Calu3 (cell line): ENCODE measurements around the gene KLK12. TPM values are rescaled to one million over a fixed set of nuclear protein-coding genes. Genes with fewer than 3 reads are reported as not detected.

ENCODE experiments used
- BruUV-seq: library from RNA; stranded (reverse); fragments of 400-500 nt; replicated peaks from 2 replicates; lab custom pipeline; 2021; lab: Mats Ljungman, UMichigan
- CTCF ChIA-PET: fragments of 300-600 bp; sonication (Branson Sonifier 250); formaldehyde crosslinking; loops from one replicate; lab custom pipeline; 2022; ENCODE audit warnings: antibody characterized with exemption; lab: Charles Lee
- DNase-seq: peaks from one replicate; pipeline ENCODE4 v3.0.0; 2022
- H3K27ac Mint-ChIP-seq: one replicate; pipeline ENCODE4 v1.8.0; 2022; ENCODE audit warnings: mixed read lengths; ENCODE audit not compliant: unreplicated experiment
- H3K27me3 Mint-ChIP-seq: one replicate; pipeline ENCODE4 v1.8.0; 2022; ENCODE audit warnings: mixed read lengths; ENCODE audit not compliant: unreplicated experiment
- H3K36me3 Mint-ChIP-seq: one replicate; pipeline ENCODE4 v1.8.0; 2022; ENCODE audit warnings: mild to moderate bottlenecking, moderate library complexity, mixed read lengths; ENCODE audit not compliant: insufficient read depth, unreplicated experiment
- H3K4me1 Mint-ChIP-seq: one replicate; pipeline ENCODE4 v1.8.0; 2022; ENCODE audit warnings: mild to moderate bottlenecking, low read depth, mixed read lengths; ENCODE audit not compliant: unreplicated experiment
- H3K4me3 Mint-ChIP-seq: one replicate; pipeline ENCODE4 v1.8.0; 2022; ENCODE audit warnings: mild to moderate bottlenecking, low read depth, moderate library complexity, mixed read lengths; ENCODE audit not compliant: unreplicated experiment
- H3K9me3 Mint-ChIP-seq: one replicate; pipeline ENCODE4 v1.8.0; 2022; ENCODE audit warnings: low read depth, mixed read lengths; ENCODE audit not compliant: unreplicated experiment
- intact Hi-C: fragments of 100-400 bp; cut with micrococcal nuclease; formaldehyde crosslinking; loops from one replicate; pipeline ENCODE4 v1.10.0; 2022; ENCODE audit not compliant: unreplicated experiment
- total RNA-seq: library from RNA; stranded (reverse); gene quantifications from 2 replicates; pipeline ENCODE4 v1.2.3, GENCODE V29; 2022
- TF ChIP-seq, protein P1 (sequence below): fragments of 200-600 bp; IDR thresholded peaks from one replicate; pipeline ENCODE4 v1.8.0; 2022; ENCODE audit warnings: antibody characterized with exemption; ENCODE audit not compliant: unreplicated experiment

Gene KLK12
- total RNA-seq, 1 experiment from 2014 or later = not detected

DNA sequence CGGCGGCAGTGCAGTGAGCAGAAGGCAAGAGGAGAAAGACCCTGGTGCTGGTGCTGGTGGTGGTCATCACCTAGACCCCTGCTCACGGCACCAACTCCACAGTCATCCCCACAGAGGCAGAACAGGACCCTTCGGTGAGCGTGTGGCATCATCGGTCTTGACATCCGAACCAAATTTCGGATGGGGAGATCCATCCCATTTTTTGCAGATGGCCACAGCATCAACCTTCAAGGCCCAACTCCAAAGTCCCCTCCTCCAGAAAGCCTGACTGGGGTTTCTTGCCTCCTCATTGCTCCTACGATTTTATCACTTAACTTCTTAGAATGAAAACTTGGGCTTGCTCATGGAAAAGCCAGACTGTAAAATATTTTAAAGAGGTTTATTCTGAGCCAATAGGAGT, 8.7 kb upstream of the KLK12 start:
- no peak for DNase-seq
- Mint-ChIP-seq H3K27ac (no peak overlapping the region), H3K27me3 (peaks cover 16% of the 10 kb centered on the region), H3K36me3 (no peaks in the 10 kb centered on the region), H3K4me3 (no peak overlapping the region), H3K4me1 (no peaks in the 10 kb centered on the region), H3K9me3 (no peaks in the 10 kb centered on the region)
- CTCF ChIA-PET = no interaction called here
- intact Hi-C loops = no loop called here
- BruUV-seq = no TSS peak
- TF ChIP-seq, protein P1, sequence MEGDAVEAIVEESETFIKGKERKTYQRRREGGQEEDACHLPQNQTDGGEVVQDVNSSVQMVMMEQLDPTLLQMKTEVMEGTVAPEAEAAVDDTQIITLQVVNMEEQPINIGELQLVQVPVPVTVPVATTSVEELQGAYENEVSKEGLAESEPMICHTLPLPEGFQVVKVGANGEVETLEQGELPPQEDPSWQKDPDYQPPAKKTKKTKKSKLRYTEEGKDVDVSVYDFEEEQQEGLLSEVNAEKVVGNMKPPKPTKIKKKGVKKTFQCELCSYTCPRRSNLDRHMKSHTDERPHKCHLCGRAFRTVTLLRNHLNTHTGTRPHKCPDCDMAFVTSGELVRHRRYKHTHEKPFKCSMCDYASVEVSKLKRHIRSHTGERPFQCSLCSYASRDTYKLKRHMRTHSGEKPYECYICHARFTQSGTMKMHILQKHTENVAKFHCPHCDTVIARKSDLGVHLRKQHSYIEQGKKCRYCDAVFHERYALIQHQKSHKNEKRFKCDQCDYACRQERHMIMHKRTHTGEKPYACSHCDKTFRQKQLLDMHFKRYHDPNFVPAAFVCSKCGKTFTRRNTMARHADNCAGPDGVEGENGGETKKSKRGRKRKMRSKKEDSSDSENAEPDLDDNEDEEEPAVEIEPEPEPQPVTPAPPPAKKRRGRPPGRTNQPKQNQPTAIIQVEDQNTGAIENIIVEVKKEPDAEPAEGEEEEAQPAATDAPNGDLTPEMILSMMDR = no peak

DNA sequence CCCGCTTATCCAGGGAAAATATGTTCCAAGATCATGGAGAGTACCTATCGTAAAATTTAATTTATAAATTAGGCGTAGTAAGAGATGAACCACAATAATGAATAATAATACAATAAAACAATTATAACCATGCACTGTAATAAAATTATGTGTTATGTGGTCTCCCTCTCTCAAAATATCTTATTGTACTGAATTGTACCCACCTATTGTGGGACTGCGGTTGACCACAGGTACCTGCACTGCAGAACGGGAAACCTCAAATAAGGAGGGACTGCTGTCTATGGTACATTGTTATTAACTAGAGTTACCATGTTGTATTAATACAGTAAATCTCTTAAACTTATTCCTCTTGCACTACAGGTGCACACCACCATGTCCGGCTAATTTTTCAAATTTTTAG, 5.3 kb upstream of the KLK12 start:
- CTCF ChIA-PET = interaction anchor here (0.5 to 0.6 kb wide), 2 partner anchors 187 to 1566 kb away, joined by 3 to 10 read pairs; no protein-coding TSS in a partner anchor
- no peaks in the 10 kb centered on the region for H3K36me3 Mint-ChIP-seq
- BruUV-seq = no TSS peak

DNA sequence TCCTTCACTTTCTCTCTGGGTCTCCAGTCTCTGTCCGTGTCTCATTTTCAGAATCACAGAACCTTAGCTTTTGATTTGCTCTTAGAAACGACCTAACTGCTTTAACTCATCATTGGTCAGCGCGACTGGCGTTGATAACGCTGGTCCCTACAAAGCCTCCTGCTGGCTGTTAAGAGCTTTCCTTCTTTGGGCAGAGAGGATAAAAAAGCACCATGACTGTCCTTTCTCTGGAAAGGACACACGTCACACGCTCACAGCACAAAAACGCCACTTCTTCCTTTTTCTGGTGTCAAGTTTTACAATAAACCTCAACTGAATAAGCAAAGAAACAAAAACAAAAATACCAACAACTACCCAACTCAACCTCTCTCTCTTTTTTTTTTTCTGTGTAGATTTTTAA, 1.7 kb upstream of the KLK12 start:
- H3K36me3 Mint-ChIP-seq = no peaks in the 10 kb centered on the region
- no peaks in the 10 kb centered on the region for H3K9me3 Mint-ChIP-seq
- no peak overlapping the region for H3K4me3 Mint-ChIP-seq
- H3K27ac Mint-ChIP-seq = no peak overlapping the region
- no peak for DNase-seq
- peaks cover 28% of the 10 kb centered on the region for H3K27me3 Mint-ChIP-seq
- intact Hi-C loops = no loop called here
- peaks cover 12% of the 10 kb centered on the region for H3K4me1 Mint-ChIP-seq
- BruUV-seq = no TSS peak
- TF ChIP-seq, protein P1 = no peak
- CTCF ChIA-PET = no interaction called here

More for the DNA sequence above, 5.3 kb upstream of the KLK12 start:
- DNase-seq = no peak
- Mint-ChIP-seq H3K9me3 (no peaks in the 10 kb centered on the region), H3K27me3 (peaks cover 9% of the 10 kb centered on the region), H3K4me1 (peaks cover 3% of the 10 kb centered on the region), H3K4me3 (no peak overlapping the region), H3K27ac (no peak overlapping the region)
- TF ChIP-seq, protein P1 = no peak
- intact Hi-C loops = no loop called here

GRCh38 chr19:51031880-51032225, 2.9 kb downstream of the KLK12 start:
- no peak overlapping the region for H3K4me3 Mint-ChIP-seq
- TF ChIP-seq, protein P1 = no peak
- H3K9me3 Mint-ChIP-seq = no peaks in the 10 kb centered on the region
- H3K4me1 Mint-ChIP-seq = peaks cover 21% of the 10 kb centered on the region
- intact Hi-C loops = no loop called here
- DNase-seq = no peak
- no TSS peak for BruUV-seq
- H3K27me3 Mint-ChIP-seq = peaks cover 35% of the 10 kb centered on the region
- CTCF ChIA-PET = no interaction called here
- H3K27ac Mint-ChIP-seq = no peak overlapping the region
- peaks cover 6% of the 10 kb centered on the region for H3K36me3 Mint-ChIP-seq
